GM10266 (cell line): ENCODE data around the gene TMEM69.
"Not testable (repeated sequence)": the region's sequence is repeated elsewhere in the genome, so short reads cannot be mapped to it uniquely, and the experiment has no call there.

Experiments used
- DNase-seq: peaks from one replicate; pipeline ENCODE4 v3.0.0; 2012; ENCODE audit errors: extremely low spot score
- CTCF ChIP-seq: IDR thresholded peaks from 2 replicates; pipeline ENCODE4 v1.5.1; 2012; ENCODE audit warnings: mild to moderate bottlenecking, low read depth; ENCODE audit not compliant: control insufficient read depth, insufficient read depth; ENCODE audit errors: missing control alignments

TMEM69 gene

GRCh38 chr1:45668526-45668925, 19.5 kb upstream of the TMEM69 start:
- DNase-seq, result no peak
- TF ChIP-seq CTCF, result no peak

GRCh38 chr1:45669379-45669778, 18.6 kb upstream of the TMEM69 start:
- no peak for TF ChIP-seq CTCF

GRCh38 chr1:45669859-45670655, 17.9 kb upstream of the TMEM69 start:
- DNase-seq, result no peak
- TF ChIP-seq CTCF, result no peak

More at GRCh38 chr1:45669379-45669778, 18.6 kb upstream of the TMEM69 start:
- no peak for DNase-seq

GRCh38 chr1:45673956-45674355, 14.0 kb upstream of the TMEM69 start:
- DNase-seq, result no peak
- TF ChIP-seq CTCF, result no peak

GRCh38 chr1:45674478-45674877, 13.5 kb upstream of the TMEM69 start:
- no peak for TF ChIP-seq CTCF
- DNase-seq, result no peak

- not testable (repeated sequence) for DNase-seq
Measured at GRCh38 chr1:45676553-45676952, 11.4 kb upstream of the TMEM69 start.

- no peak for DNase-seq
- TF ChIP-seq CTCF, result no peak
Measured at GRCh38 chr1:45677751-45678245, 10.2 kb upstream of the TMEM69 start.

GRCh38 chr1:45678489-45678888, 9.5 kb upstream of the TMEM69 start:
- no peak for TF ChIP-seq CTCF
- no peak for DNase-seq
